ENCODE results near the gene YPEL1. TPM values are rescaled to one million over a fixed set of nuclear protein-coding genes. Genes with fewer than 3 reads are reported as not detected.

The YPEL1 gene
- total and polyA plus RNA-seq, 2 of the 13 experiments (the other 11 are each of a cell fraction or from before 2014, with no cell fraction given) = 0.33 to 2.5 TPM

DNA sequence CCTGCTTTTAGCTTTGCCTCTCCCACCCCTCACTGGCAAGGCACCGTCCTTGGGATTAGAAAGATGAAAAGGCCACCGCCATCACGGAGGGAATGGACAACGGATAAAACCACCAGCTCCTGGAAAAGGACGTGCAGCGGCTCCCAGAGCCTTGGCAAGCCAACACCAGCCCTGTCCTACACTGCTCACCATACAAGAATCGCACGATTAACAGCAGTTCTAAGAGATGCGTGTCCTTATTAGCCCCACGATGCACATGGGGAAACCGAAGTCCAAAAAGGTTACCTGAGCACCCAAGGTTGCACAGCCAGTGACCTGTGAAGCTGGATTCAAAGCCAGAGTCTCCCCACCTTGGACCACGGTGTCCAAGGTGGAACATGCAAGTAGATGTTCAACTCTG lies 7.3 kb downstream of the YPEL1 start:
- ATAC-seq (no peak), DNase-seq (ENCODE audit: low spot score) (no peak), FAIRE-seq (no peak)
- ChIA-PET POLR2A (interaction anchor here (0.6 kb wide), 1 partner anchor 35 kb away, joined by 3 read pairs; no protein-coding TSS in a partner anchor), CTCF (ENCODE audit: low intra/inter-chr PET ratio, low total read pairs) (no interaction called here)
- Histone ChIP-seq H3K27ac (ENCODE audit: extremely low read length, insufficient read depth, low read length) (no peak overlapping the region), H2AFZ (ENCODE audit: low read length) (no peak overlapping the region), H3K79me2 (ENCODE audit: insufficient read depth, low read length) (no peaks in the 10 kb centered on the region), H3K9me3 (ENCODE audit: low read length) (no peaks in the 10 kb centered on the region), H3K4me2 (ENCODE audit: low read depth, low read length) (no peak overlapping the region), H3K4me3 (replicated peaks in 1 of 3; ENCODE audit: insufficient read depth in 1 of 3, low read depth in 2 of 3, low read length in 3 of 3) (no peak overlapping the region), H3K27me3 (ENCODE audit: control insufficient read depth in 1 of 2, insufficient read depth in 2 of 2, low read length in 2 of 2) (peaks cover 0 to 7% of the 10 kb centered on the region in 2 experiments; a peak in 2 of 5 replicates), H4K20me1 (ENCODE audit: insufficient read depth, low read length) (no peaks in the 10 kb centered on the region), H3K4me1 (ENCODE audit: insufficient read depth, low read length) (peaks cover 5% of the 10 kb centered on the region; the same call in 1 of the 2 replicates), H3K36me3 (replicated peaks in 1 of 2; ENCODE audit: control insufficient read depth in 1 of 2, insufficient read depth in 2 of 2, low read length in 2 of 2) (no peaks in the 10 kb centered on the region), H3K9ac (ENCODE audit: insufficient read depth, low read depth, low read length) (no peak overlapping the region)
- WGBS (ENCODE audit: low lambda C conversion rate) = 41% methylated on average over 12 of the region's 12 CpGs
- in situ Hi-C loops (cut with HindIII; ENCODE audit: extremely low pct_ligation_motif_present, low pct_unique_long_range_greater_than_20kb) (no loop called here), intact Hi-C loops (cut with micrococcal nuclease; ENCODE audit: unreplicated experiment) (no loop called here)
- TF ChIP-seq, protein P1, sequence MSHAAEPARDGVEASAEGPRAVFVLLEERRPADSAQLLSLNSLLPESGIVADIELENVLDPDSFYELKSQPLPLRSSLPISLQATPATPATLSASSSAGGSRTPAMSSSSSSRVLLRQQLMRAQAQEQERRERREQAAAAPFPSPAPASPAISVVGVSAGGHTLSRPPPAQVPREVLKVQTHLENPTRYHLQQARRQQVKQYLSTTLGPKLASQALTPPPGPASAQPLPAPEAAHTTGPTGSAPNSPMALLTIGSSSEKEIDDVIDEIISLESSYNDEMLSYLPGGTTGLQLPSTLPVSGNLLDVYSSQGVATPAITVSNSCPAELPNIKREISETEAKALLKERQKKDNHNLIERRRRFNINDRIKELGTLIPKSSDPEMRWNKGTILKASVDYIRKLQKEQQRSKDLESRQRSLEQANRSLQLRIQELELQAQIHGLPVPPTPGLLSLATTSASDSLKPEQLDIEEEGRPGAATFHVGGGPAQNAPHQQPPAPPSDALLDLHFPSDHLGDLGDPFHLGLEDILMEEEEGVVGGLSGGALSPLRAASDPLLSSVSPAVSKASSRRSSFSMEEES (CRISPR knock-in tag; IDR thresholded peaks at IDR 0.05) = no peak
- TF ChIP-seq TBX3 (IDR thresholded peaks at IDR 0.05; ENCODE audit: borderline replicate concordance) (no peak), BRCA1 (CRISPR knock-in tag; IDR thresholded peaks at IDR 0.05) (no peak), MATR3 (CRISPR knock-in tag; IDR thresholded peaks at IDR 0.05) (no peak), NFYB (CRISPR knock-in tag; IDR thresholded peaks at IDR 0.05) (no peak), ZNF674 (CRISPR knock-in tag; IDR thresholded peaks at IDR 0.05; ENCODE audit: low read depth) (no peak), ZSCAN22 (CRISPR knock-in tag; IDR thresholded peaks at IDR 0.05) (no peak), ZNF775 (CRISPR knock-in tag; IDR thresholded peaks at IDR 0.05; ENCODE audit: borderline replicate concordance) (no peak), MIXL1 (CRISPR knock-in tag; IDR thresholded peaks at IDR 0.05) (no peak)
- TF ChIP-seq, protein P2, sequence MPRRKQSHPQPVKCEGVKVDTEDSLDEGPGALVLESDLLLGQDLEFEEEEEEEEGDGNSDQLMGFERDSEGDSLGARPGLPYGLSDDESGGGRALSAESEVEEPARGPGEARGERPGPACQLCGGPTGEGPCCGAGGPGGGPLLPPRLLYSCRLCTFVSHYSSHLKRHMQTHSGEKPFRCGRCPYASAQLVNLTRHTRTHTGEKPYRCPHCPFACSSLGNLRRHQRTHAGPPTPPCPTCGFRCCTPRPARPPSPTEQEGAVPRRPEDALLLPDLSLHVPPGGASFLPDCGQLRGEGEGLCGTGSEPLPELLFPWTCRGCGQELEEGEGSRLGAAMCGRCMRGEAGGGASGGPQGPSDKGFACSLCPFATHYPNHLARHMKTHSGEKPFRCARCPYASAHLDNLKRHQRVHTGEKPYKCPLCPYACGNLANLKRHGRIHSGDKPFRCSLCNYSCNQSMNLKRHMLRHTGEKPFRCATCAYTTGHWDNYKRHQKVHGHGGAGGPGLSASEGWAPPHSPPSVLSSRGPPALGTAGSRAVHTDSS (CRISPR knock-in tag; conservative IDR thresholded peaks at IDR 0.05) = no peak
- TF ChIP-seq, protein P3, sequence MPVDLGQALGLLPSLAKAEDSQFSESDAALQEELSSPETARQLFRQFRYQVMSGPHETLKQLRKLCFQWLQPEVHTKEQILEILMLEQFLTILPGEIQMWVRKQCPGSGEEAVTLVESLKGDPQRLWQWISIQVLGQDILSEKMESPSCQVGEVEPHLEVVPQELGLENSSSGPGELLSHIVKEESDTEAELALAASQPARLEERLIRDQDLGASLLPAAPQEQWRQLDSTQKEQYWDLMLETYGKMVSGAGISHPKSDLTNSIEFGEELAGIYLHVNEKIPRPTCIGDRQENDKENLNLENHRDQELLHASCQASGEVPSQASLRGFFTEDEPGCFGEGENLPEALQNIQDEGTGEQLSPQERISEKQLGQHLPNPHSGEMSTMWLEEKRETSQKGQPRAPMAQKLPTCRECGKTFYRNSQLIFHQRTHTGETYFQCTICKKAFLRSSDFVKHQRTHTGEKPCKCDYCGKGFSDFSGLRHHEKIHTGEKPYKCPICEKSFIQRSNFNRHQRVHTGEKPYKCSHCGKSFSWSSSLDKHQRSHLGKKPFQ (CRISPR knock-in tag; IDR thresholded peaks at IDR 0.05; ENCODE audit: insufficient replicate concordance) = no peak
- no TSS peak for BruUV-seq (replicated peaks)

Data from HepG2 (cell line).